Measurements from ENCODE around the gene SP110.
"Not testable (repeated sequence)": the region's sequence is repeated elsewhere in the genome, so short reads cannot be mapped to it uniquely, and the experiment has no call there.

Gene SP110

DNA sequence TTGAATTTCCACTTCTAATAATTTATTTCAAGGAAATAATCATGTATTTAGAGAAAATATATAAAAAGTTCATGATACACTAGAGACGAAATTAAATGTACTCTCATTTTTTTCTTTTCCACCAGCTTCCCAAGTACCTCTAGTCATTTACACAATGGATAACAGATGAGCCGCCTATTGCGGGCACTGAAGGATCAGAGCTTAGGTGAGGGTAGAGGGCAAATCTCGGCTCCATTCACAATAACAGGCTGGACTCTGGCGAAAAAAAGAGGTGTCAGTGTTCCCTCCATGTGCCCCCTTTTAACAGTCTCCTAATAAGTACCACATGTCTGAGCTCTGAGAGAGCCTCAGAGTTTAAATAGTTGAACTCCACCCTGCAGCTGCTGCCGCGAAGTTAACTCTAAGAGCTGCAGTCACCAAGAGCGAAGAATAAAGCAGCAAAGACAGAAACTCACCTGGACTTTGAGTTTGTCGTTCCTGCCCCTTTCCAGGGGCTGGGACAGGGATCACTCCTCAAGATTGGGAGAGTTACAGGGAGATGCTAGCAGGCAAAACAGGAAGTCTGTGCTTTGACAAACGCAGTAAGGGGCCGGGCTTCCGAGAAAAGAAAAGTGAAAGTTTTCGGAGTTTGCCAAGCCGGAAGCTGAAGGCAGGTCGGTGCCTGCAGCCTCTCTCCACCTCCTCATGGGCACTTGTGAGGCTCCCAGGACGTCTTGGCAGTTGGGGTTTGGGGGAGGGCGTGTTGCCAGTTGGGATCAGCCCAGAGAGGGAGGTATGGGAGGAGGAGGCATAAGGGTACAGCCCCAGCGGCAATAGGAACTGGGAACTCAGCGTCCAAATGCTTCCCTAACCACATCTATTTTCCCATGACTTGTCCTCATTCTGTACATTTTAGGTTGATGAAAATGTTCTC, at the start of gene SP110:
Gene SP110 (minus strand): TSS at position 566 of the 913 bp plus-strand sequence. CDS start 3,057 bp downstream, outside the sequence.
- DNase-seq (ENCODE audit: low read depth) = peak; percentile 68
- peak within 1 kb of the TSS; percentile 65 for H3K4me3 ChIP-seq (ENCODE audit: low read depth, low read length)
- TF ChIP-seq CTCF (IDR thresholded peaks at IDR 0.05; ENCODE audit: low read depth, low read length, missing control alignments) = no peak
- in situ Hi-C loops (cut with HindIII; ENCODE audit: low sequenced_read_pairs) = no loop called here

GRCh38 chr2:230268606-230269243, 48.9 kb upstream of the SP110 start:
- no peak overlapping the region for H3K4me3 ChIP-seq (ENCODE audit: low read depth, low read length)
- in situ Hi-C loops (cut with HindIII; ENCODE audit: low sequenced_read_pairs) = no loop called here
- no peak for TF ChIP-seq CTCF (IDR thresholded peaks at IDR 0.05; ENCODE audit: low read depth, low read length, missing control alignments)
- no peak for DNase-seq (ENCODE audit: low read depth)

DNA sequence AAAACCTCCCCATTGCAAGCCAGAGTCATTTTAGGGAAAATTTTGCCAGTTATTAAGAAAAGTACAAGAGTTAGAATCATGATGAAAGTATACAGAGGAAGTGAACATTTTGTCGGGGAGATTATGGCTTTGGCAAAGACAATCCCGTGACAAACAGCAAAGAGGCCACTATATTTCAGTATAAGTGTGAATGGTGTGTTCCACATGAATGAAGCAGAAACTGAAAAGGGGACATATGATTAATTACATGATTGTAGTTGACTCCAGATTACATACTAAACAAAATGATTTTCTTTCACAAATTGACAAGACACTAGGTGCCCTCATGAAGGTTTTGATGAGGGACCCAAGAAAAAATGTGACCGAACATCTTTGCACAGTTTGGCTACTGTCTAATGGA, 47.8 kb upstream of the SP110 start:
- no peak for DNase-seq (ENCODE audit: low read depth)
- TF ChIP-seq CTCF (IDR thresholded peaks at IDR 0.05; ENCODE audit: low read depth, low read length, missing control alignments) = no peak
- in situ Hi-C loops (cut with HindIII; ENCODE audit: low sequenced_read_pairs) = no loop called here
- H3K4me3 ChIP-seq (ENCODE audit: low read depth, low read length) = no peak overlapping the region

DNA sequence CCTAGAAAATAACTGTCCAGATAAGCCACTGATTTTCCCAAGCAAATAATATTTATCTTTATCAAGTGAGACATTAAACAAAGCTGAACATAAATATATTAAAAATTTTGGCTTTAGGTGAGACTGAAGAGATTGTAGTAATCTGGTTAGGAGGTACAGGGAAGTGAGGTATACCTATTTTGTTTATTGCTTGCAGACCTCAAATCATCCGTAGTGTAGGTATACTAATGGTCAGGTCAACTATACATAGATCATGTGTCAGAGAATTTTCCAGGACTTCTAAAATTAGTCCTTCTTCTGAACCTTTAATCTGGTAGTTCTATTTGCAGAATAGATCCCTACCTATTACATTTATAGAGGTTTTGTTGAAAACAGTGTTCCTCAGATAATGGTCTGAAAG, 47.3 kb upstream of the SP110 start:
- TF ChIP-seq CTCF (IDR thresholded peaks at IDR 0.05; ENCODE audit: low read depth, low read length, missing control alignments) = no peak
- in situ Hi-C loops (cut with HindIII; ENCODE audit: low sequenced_read_pairs) = no loop called here
- H3K4me3 ChIP-seq (ENCODE audit: low read depth, low read length) = no peak overlapping the region
- DNase-seq (ENCODE audit: low read depth) = no peak

- H3K4me3 ChIP-seq (ENCODE audit: low read depth, low read length) = no peak overlapping the region
- in situ Hi-C loops (cut with HindIII; ENCODE audit: low sequenced_read_pairs) = no loop called here
- no peak for TF ChIP-seq CTCF (IDR thresholded peaks at IDR 0.05; ENCODE audit: low read depth, low read length, missing control alignments)
- DNase-seq (ENCODE audit: low read depth) = no peak
Measured at GRCh38 chr2:230266638-230267037, 46.9 kb upstream of the SP110 start.

- in situ Hi-C loops (cut with HindIII; ENCODE audit: low sequenced_read_pairs); DNase-seq (ENCODE audit: low read depth); H3K4me3 ChIP-seq (ENCODE audit: low read depth, low read length): not testable (repeated sequence)
Measured at GRCh38 chr2:230264945-230265344, 45.2 kb upstream of the SP110 start.

DNA sequence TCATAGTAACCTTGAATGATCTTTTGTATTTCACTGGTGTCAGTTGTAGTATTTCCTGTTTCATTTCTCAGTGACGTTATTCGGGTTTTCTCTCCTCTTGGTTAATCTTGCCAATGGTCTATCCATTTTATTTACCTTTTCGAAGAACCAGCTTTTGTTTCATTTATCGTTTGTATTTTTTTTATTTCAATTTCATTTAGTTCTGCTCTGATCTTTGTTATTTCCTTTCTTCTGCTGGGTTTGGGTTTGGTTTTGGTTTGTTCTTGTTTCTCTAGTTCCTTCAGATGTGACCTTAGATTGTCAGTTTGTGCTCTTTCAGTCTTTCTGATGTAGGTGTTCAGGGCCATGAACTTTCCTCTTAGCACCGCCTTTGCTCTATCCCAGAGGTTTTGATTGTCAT, 42.5 kb upstream of the SP110 start:
- no peak for TF ChIP-seq CTCF (IDR thresholded peaks at IDR 0.05; ENCODE audit: low read depth, low read length, missing control alignments)
- DNase-seq (ENCODE audit: low read depth) = no peak
- no peak overlapping the region for H3K4me3 ChIP-seq (ENCODE audit: low read depth, low read length)
- in situ Hi-C loops (cut with HindIII; ENCODE audit: low sequenced_read_pairs) = no loop called here

Measured in astrocyte of the cerebellum (primary cell).